Liver (tissue), 9 donors: Measurements from ENCODE around the gene KLF4. TPM values are rescaled to one million over a fixed set of nuclear protein-coding genes. Genes with fewer than 3 reads are reported as not detected.

Experiments used
- DNase-seq: peaks from one replicate; pipeline ENCODE4 v3.0.0-alpha.2; 2017; ENCODE audit warnings: low spot score
- H3K27ac ChIP-seq, 2 donors: one replicate each; pipeline ENCODE4 v1.7.0; 2013; ENCODE audit warnings: inconsistent platforms in 2 of 2, low read length in 2 of 2, control low read depth in 1 of 2, low read depth in 1 of 2, mild to moderate bottlenecking in 1 of 2
- H3K27me3 ChIP-seq, 4 donors: one replicate each; pipeline versions ENCODE4 v1.6.1 to v1.7.0; 2013; ENCODE audit warnings: low read length in 3 of 4, inconsistent platforms in 1 of 4, mild to moderate bottlenecking in 1 of 4, moderate library complexity in 1 of 4; ENCODE audit not compliant: control insufficient read depth in 4 of 4, insufficient read depth in 4 of 4
- H3K36me3 ChIP-seq, 4 donors: one replicate each; pipeline versions ENCODE4 v1.6.1 to v1.7.0; 2013; ENCODE audit warnings: low read length in 3 of 4, mild to moderate bottlenecking in 3 of 4, low read depth in 1 of 4, moderate library complexity in 1 of 4; ENCODE audit not compliant: control insufficient read depth in 4 of 4, insufficient read depth in 3 of 4
- H3K4me1 ChIP-seq, 4 donors: one replicate each; pipeline versions ENCODE4 v1.6.1 to v1.7.0; 2013; ENCODE audit warnings: low read length in 3 of 4, mild to moderate bottlenecking in 3 of 4, moderate library complexity in 1 of 4; ENCODE audit not compliant: control insufficient read depth in 4 of 4, insufficient read depth in 4 of 4
- H3K4me3 ChIP-seq, 3 donors: one replicate each; pipeline versions ENCODE4 v1.6.1 to v1.7.0; 2013; ENCODE audit warnings: low read length in 3 of 3, control low read depth in 1 of 3, low read depth in 1 of 3, mild to moderate bottlenecking in 1 of 3
- H3K9ac ChIP-seq, 2 donors: one replicate each; pipeline ENCODE4 v1.7.0; 2013; ENCODE audit warnings: low read length in 2 of 2, mild to moderate bottlenecking in 2 of 2, moderate library complexity in 2 of 2, control low read depth in 1 of 2, low read depth in 1 of 2
- H3K9me3 ChIP-seq, 4 donors: one replicate each; pipeline versions ENCODE4 v1.6.1 to v1.7.0; 2013; ENCODE audit warnings: low read length in 3 of 4; ENCODE audit not compliant: control insufficient read depth in 4 of 4
- EGR1 ChIP-seq, 2 donors: IDR thresholded peaks; 2 replicates each; pipeline ENCODE4 v1.6.1; 2016 to 2018; ENCODE audit warnings: antibody characterized with exemption in 2 of 2, low read depth in 2 of 2
- FOXA1 ChIP-seq: IDR thresholded peaks from 2 replicates; pipeline ENCODE4 v1.6.1; 2016; ENCODE audit warnings: antibody characterized with exemption
- FOXA2 ChIP-seq: IDR thresholded peaks from 2 replicates; pipeline ENCODE4 v1.6.1; 2016; ENCODE audit warnings: antibody characterized with exemption
- GABPA ChIP-seq, 2 donors: IDR thresholded peaks in 1 of 2; conservative IDR thresholded peaks in 1 of 2; 2 replicates each; pipeline ENCODE4 v1.6.1; 2016; ENCODE audit warnings: antibody characterized with exemption in 2 of 2, mild to moderate bottlenecking in 1 of 2, moderate library complexity in 1 of 2
- HNF4A ChIP-seq, 2 donors: conservative IDR thresholded peaks; 2 replicates each; pipeline ENCODE4 v1.6.1; 2016; ENCODE audit warnings: antibody characterized with exemption in 2 of 2, mild to moderate bottlenecking in 2 of 2
- HNF4G ChIP-seq: IDR thresholded peaks from 2 replicates; pipeline ENCODE4 v1.6.1; 2016; ENCODE audit warnings: antibody characterized with exemption
- RAD21 ChIP-seq, 2 donors: IDR thresholded peaks; 2 replicates each; pipeline ENCODE4 v1.6.1; 2016; ENCODE audit warnings: antibody characterized with exemption in 2 of 2, mild to moderate bottlenecking in 2 of 2
- RXRA ChIP-seq, 2 donors: IDR thresholded peaks; 2 replicates each; pipeline ENCODE4 v1.6.1; 2017 to 2018; ENCODE audit warnings: antibody characterized with exemption in 2 of 2, mild to moderate bottlenecking in 1 of 2
- SP1 ChIP-seq: IDR thresholded peaks from 2 replicates; pipeline ENCODE4 v1.6.1; 2018; ENCODE audit warnings: antibody characterized with exemption, mild to moderate bottlenecking
- TAF1 ChIP-seq: conservative IDR thresholded peaks from 2 replicates; pipeline ENCODE4 v1.6.1; 2016; ENCODE audit warnings: antibody characterized with exemption, mild to moderate bottlenecking
- YY1 ChIP-seq: IDR thresholded peaks from 2 replicates; pipeline ENCODE4 v1.6.1; 2016; ENCODE audit warnings: antibody characterized with exemption, mild to moderate bottlenecking
- WGBS: extraction: QIAGEN DNeasy Blood & Tissue Kit; methylation state at CpG from one replicate; pipeline ENCODE4 v1.1.7; 2013; 5-methylcytosine and 5-hydroxymethylcytosine counted together
- polyA plus RNA-seq, 2 donors: library from polyadenylated mRNA; stranded (reverse) in 1 of 2; unstranded in 1 of 2; fragments of 200-250 nt in 1 of 2; fragments of >200 nt in 1 of 2; fragmentation: Nextera tagmentation in 1 of 2; extraction: Ambion mirVana in 1 of 2; gene quantifications; one replicate each; pipeline versions ENCODE4 v1.2.1 to v1.2.3, GENCODE V29; 2013 to 2015
- total RNA-seq, 2 donors: library from RNA; depleted of rRNA; stranded (reverse); fragments of >200 nt; gene quantifications; one replicate each; pipeline ENCODE4 v1.2.3, GENCODE V29; 2014
- TF ChIP-seq, protein P1 (sequence below): IDR thresholded peaks from 2 replicates; pipeline ENCODE4 v1.6.1; 2016; ENCODE audit warnings: antibody characterized with exemption
- TF ChIP-seq, protein P2 (sequence below): IDR thresholded peaks from 2 replicates; pipeline ENCODE4 v1.6.1; 2016; ENCODE audit warnings: antibody characterized with exemption
- TF ChIP-seq, protein P3 (sequence below): fragments of 150-350 bp; IDR thresholded peaks from 2 replicates; pipeline ENCODE4 v1.5.1; 2017; ENCODE audit warnings: improper control_type of control experiment, low read depth, low read length; ENCODE audit not compliant: missing input control
- TF ChIP-seq, protein P4 (sequence below): IDR thresholded peaks from 2 replicates; pipeline ENCODE4 v1.6.1; 2016; ENCODE audit warnings: antibody characterized with exemption, mild to moderate bottlenecking
- TF ChIP-seq, protein P5 (sequence below): IDR thresholded peaks from 2 replicates; pipeline ENCODE4 v1.6.1; 2016; ENCODE audit warnings: antibody characterized with exemption
- donor health status: healthy.
- donor health status: healthy.
- donor health status: healthy.
- donor health status: healthy.
- donor health status: healthy.

KLF4 gene
- total and polyA plus RNA-seq, 4 donors = 1.1 to 7.4 (median 3.2) TPM

DNA sequence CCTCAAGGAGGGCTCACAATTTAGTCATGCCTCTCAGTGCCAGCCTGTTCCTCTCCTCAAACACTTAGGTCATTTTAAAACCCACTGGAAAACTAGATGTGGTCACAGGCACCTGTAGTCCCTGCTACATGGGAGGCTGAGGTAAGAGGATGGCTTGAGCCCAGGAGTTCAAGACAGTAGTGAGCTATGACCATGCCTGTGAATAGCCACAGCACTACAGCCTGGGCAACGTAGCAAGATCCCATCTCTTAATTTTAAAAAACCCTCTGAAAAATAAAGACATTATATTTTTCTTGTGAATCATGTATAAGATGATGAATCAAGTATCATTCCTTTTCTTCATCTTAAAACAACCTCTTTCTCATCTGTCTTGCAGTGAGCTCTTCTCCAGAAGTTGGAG is 45.8 kb downstream of the KLF4 start:
- no peak for DNase-seq
- TF ChIP-seq RAD21 (IDR thresholded peaks at IDR 0.05) (no peak), RXRA (IDR thresholded peaks at IDR 0.05) (no peak), SP1 (no peak), EGR1 (IDR thresholded peaks at IDR 0.05; ENCODE audit: low read depth in 2 of 2) (no peak), FOXA2 (no peak), HNF4G (no peak), FOXA1 (no peak), HNF4A (conservative IDR thresholded peaks at IDR 0.05) (no peak), TAF1 (no peak)
- TF ChIP-seq, protein P1, sequence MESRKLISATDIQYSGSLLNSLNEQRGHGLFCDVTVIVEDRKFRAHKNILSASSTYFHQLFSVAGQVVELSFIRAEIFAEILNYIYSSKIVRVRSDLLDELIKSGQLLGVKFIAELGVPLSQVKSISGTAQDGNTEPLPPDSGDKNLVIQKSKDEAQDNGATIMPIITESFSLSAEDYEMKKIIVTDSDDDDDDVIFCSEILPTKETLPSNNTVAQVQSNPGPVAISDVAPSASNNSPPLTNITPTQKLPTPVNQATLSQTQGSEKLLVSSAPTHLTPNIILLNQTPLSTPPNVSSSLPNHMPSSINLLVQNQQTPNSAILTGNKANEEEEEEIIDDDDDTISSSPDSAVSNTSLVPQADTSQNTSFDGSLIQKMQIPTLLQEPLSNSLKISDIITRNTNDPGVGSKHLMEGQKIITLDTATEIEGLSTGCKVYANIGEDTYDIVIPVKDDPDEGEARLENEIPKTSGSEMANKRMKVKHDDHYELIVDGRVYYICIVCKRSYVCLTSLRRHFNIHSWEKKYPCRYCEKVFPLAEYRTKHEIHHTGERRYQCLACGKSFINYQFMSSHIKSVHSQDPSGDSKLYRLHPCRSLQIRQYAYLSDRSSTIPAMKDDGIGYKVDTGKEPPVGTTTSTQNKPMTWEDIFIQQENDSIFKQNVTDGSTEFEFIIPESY = no peak
- TF ChIP-seq, protein P2, sequence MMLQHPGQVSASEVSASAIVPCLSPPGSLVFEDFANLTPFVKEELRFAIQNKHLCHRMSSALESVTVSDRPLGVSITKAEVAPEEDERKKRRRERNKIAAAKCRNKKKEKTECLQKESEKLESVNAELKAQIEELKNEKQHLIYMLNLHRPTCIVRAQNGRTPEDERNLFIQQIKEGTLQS = no peak
- TF ChIP-seq, protein P3, sequence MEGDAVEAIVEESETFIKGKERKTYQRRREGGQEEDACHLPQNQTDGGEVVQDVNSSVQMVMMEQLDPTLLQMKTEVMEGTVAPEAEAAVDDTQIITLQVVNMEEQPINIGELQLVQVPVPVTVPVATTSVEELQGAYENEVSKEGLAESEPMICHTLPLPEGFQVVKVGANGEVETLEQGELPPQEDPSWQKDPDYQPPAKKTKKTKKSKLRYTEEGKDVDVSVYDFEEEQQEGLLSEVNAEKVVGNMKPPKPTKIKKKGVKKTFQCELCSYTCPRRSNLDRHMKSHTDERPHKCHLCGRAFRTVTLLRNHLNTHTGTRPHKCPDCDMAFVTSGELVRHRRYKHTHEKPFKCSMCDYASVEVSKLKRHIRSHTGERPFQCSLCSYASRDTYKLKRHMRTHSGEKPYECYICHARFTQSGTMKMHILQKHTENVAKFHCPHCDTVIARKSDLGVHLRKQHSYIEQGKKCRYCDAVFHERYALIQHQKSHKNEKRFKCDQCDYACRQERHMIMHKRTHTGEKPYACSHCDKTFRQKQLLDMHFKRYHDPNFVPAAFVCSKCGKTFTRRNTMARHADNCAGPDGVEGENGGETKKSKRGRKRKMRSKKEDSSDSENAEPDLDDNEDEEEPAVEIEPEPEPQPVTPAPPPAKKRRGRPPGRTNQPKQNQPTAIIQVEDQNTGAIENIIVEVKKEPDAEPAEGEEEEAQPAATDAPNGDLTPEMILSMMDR = no peak
- TF ChIP-seq, protein P4, sequence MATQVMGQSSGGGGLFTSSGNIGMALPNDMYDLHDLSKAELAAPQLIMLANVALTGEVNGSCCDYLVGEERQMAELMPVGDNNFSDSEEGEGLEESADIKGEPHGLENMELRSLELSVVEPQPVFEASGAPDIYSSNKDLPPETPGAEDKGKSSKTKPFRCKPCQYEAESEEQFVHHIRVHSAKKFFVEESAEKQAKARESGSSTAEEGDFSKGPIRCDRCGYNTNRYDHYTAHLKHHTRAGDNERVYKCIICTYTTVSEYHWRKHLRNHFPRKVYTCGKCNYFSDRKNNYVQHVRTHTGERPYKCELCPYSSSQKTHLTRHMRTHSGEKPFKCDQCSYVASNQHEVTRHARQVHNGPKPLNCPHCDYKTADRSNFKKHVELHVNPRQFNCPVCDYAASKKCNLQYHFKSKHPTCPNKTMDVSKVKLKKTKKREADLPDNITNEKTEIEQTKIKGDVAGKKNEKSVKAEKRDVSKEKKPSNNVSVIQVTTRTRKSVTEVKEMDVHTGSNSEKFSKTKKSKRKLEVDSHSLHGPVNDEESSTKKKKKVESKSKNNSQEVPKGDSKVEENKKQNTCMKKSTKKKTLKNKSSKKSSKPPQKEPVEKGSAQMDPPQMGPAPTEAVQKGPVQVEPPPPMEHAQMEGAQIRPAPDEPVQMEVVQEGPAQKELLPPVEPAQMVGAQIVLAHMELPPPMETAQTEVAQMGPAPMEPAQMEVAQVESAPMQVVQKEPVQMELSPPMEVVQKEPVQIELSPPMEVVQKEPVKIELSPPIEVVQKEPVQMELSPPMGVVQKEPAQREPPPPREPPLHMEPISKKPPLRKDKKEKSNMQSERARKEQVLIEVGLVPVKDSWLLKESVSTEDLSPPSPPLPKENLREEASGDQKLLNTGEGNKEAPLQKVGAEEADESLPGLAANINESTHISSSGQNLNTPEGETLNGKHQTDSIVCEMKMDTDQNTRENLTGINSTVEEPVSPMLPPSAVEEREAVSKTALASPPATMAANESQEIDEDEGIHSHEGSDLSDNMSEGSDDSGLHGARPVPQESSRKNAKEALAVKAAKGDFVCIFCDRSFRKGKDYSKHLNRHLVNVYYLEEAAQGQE = no peak
- TF ChIP-seq, protein P5, sequence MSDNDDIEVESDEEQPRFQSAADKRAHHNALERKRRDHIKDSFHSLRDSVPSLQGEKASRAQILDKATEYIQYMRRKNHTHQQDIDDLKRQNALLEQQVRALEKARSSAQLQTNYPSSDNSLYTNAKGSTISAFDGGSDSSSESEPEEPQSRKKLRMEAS = no peak
- H3K36me3 ChIP-seq = no peaks in the 10 kb centered on the region
- WGBS = 74% methylated on average over 1 of the region's 1 CpG
- H3K9ac ChIP-seq = no peak overlapping the region
- H3K27me3 ChIP-seq = no peaks in the 10 kb centered on the region
- no peaks in the 10 kb centered on the region for H3K9me3 ChIP-seq
- H3K27ac ChIP-seq = no peak overlapping the region
- no peaks in the 10 kb centered on the region for H3K4me1 ChIP-seq
- H3K4me3 ChIP-seq = no peak overlapping the region

DNA sequence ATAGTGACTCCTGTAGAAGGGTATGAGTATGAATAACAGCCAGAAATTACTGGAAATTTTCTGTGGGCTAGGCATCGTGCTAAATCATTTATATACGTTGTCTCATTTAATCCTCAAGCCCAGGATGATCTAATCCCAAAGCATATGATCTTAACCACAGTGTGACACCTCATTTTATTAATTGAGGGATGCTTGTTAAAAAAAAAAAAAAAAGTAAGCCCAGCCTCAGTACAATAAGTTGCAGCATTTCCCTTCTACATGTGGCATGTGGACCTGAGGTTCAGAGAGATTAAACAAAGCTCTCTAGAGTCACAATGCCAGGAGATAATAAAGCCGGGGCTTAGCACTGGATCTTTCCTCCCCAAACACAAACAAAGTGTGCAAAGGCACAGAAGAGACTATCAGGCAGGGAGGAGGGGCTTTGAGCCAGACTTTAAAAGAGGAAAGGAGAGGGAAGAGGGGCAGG is 49.5 kb downstream of the KLF4 start:
- Histone ChIP-seq H3K9ac (no peak overlapping the region), H3K36me3 (no peaks in the 10 kb centered on the region), H3K4me3 (no peak overlapping the region), H3K4me1 (no peaks in the 10 kb centered on the region), H3K27me3 (no peaks in the 10 kb centered on the region), H3K27ac (no peak overlapping the region), H3K9me3 (no peaks in the 10 kb centered on the region)
- DNase-seq = no peak
- 62% methylated on average over 3 of the region's 3 CpGs for WGBS
- no peak for TF ChIP-seq TAF1
- TF ChIP-seq, protein P4 = no peak
- TF ChIP-seq SP1 = no peak
- no peak for TF ChIP-seq FOXA2
- no peak for TF ChIP-seq HNF4A (conservative IDR thresholded peaks at IDR 0.05)
- TF ChIP-seq GABPA (IDR thresholded peaks at IDR 0.05 in 1 of 2, conservative IDR thresholded peaks at IDR 0.05 in 1 of 2) = no peak
- no peak for TF ChIP-seq YY1
- TF ChIP-seq, protein P5 = no peak
- TF ChIP-seq, protein P3 = no peak
- no peak for TF ChIP-seq FOXA1
